ENCODE data around the gene APOA1. TPM values are rescaled to one million over a fixed set of nuclear protein-coding genes. Genes with fewer than 3 reads are reported as not detected.

APOA1 gene
- total RNA-seq, 2 donors from 2014 or later = not detected

- ATAC-seq (ENCODE audit: insufficient number of reproducible peaks, low FRiP score, low read depth) (no peak), DNase-seq (ENCODE audit: low spot score) (no peak)
- no peak for TF ChIP-seq CTCF (IDR thresholded peaks at IDR 0.05)
- Histone ChIP-seq H3K27ac (no peak overlapping the region), H3K36me3 (peaks cover 25% of the 10 kb centered on the region), H3K4me3 (no peak overlapping the region), H3K4me1 (ENCODE audit: control insufficient read depth in 1 of 2, low read depth in 2 of 2) (peaks cover 13 to 20% of the 10 kb centered on the region in 2 donors), H3K27me3 (replicated peaks; ENCODE audit: insufficient read depth) (no peaks in the 10 kb centered on the region), H3K9me3 (no peaks in the 10 kb centered on the region)
These were observed 19.0 kb upstream of the APOA1 start for GRCh38 chr11:116856423-116856822.

- Histone ChIP-seq H3K27ac (no peak overlapping the region), H3K4me1 (ENCODE audit: control insufficient read depth in 1 of 2, low read depth in 2 of 2) (peaks cover 18 to 25% of the 10 kb centered on the region in 2 donors), H3K9me3 (no peaks in the 10 kb centered on the region), H3K27me3 (replicated peaks; ENCODE audit: insufficient read depth) (no peaks in the 10 kb centered on the region), H3K36me3 (peaks cover 16% of the 10 kb centered on the region), H3K4me3 (no peak overlapping the region)
- ATAC-seq (ENCODE audit: insufficient number of reproducible peaks, low FRiP score, low read depth) (no peak), DNase-seq (ENCODE audit: low spot score) (no peak)
- no peak for TF ChIP-seq CTCF (IDR thresholded peaks at IDR 0.05)
These were observed 18.0 kb upstream of the APOA1 start for GRCh38 chr11:116855413-116855812.

DNA sequence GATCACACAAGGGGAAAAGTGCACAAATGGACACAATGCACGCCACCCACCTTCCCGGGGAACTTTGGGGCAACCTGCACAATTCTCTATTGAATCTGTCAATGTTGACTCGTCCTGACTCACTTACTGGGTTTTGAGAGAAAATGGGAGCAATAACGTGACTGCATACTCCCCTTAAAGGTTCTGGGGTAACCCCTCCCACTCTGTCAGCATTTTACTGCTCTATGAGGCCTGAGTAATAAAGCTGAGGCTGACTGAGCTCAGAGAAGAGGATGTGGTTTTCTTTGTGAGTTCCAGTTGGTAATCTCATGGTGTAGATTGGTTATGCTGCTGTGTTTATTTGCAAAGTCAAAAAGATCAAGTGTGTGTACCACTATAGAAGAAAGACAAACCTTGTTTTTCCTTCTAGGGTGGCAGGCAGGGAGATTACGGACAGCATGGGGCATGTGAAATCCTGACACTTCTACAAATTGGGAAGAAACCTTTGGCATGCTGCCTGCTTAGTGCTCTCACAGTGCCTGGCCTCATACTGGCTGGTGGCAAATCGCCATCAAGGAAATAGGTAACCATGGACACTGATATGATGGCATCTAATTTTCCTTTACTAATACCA lies 16.1 kb upstream of the APOA1 start:
- Histone ChIP-seq H3K27ac (no peak overlapping the region), H3K4me3 (no peak overlapping the region), H3K9me3 (no peaks in the 10 kb centered on the region), H3K27me3 (replicated peaks; ENCODE audit: insufficient read depth) (no peaks in the 10 kb centered on the region), H3K36me3 (peaks cover 8% of the 10 kb centered on the region), H3K4me1 (ENCODE audit: control insufficient read depth in 1 of 2, low read depth in 2 of 2) (peaks cover 18 to 25% of the 10 kb centered on the region in 2 donors)
- TF ChIP-seq CTCF (IDR thresholded peaks at IDR 0.05) = no peak
- ATAC-seq (ENCODE audit: insufficient number of reproducible peaks, low FRiP score, low read depth) (no peak), DNase-seq (ENCODE audit: low spot score) (no peak)

- H3K4me1 ChIP-seq (ENCODE audit: control insufficient read depth in 1 of 2, low read depth in 2 of 2) = peaks cover 18 to 25% of the 10 kb centered on the region in 2 donors
- DNase-seq (ENCODE audit: low spot score) (no peak), ATAC-seq (ENCODE audit: insufficient number of reproducible peaks, low FRiP score, low read depth) (no peak)
- peaks cover 4% of the 10 kb centered on the region for H3K36me3 ChIP-seq
- H3K4me3 ChIP-seq = no peak overlapping the region
- TF ChIP-seq CTCF (IDR thresholded peaks at IDR 0.05) = no peak
- H3K27ac ChIP-seq = peak overlapping the region in 1 of 2 donors; percentile 32
- H3K27me3 ChIP-seq (replicated peaks; ENCODE audit: insufficient read depth) = no peaks in the 10 kb centered on the region
- no peaks in the 10 kb centered on the region for H3K9me3 ChIP-seq
These were observed 15.0 kb upstream of the APOA1 start for GRCh38 chr11:116852261-116853031.

DNA sequence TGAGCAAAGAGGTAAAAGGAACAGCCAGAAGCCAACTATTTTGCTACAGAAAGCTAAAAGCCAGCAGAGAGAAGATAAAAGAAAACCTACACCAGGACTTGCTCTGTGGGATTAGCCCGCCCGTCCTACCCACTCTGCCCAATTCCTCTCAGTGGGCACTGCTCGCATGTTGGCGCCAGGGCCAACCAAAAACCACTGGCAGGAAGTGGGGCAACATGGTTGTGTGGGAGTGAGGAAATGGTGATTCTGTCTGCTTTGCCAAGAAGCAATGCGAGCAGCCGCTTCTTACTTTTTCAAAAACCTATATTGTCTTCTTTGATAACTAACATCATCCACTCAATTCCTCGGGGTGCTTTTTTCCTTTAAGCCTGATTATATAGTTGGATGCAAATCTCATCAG lies 14.2 kb upstream of the APOA1 start:
- no peak overlapping the region for H3K4me3 ChIP-seq
- H3K9me3 ChIP-seq = no peaks in the 10 kb centered on the region
- H3K27ac ChIP-seq = peak overlapping the region in 1 of 2 donors; percentile 32
- peaks cover 12% of the 10 kb centered on the region for H3K36me3 ChIP-seq
- ATAC-seq (ENCODE audit: insufficient number of reproducible peaks, low FRiP score, low read depth) = no peak
- no peak for DNase-seq (ENCODE audit: low spot score)
- TF ChIP-seq CTCF (IDR thresholded peaks at IDR 0.05) = no peak
- no peaks in the 10 kb centered on the region for H3K27me3 ChIP-seq (replicated peaks; ENCODE audit: insufficient read depth)
- peaks cover 18 to 25% of the 10 kb centered on the region in 2 donors for H3K4me1 ChIP-seq (ENCODE audit: control insufficient read depth in 1 of 2, low read depth in 2 of 2)
